ENCODE results near the gene OBSL1. TPM values are rescaled to one million over a fixed set of nuclear protein-coding genes. Genes with fewer than 3 reads are reported as not detected.

Gene OBSL1
- total RNA-seq, 4 donors from 2014 or later, result 53.2 to 146 (median 113) TPM

DNA sequence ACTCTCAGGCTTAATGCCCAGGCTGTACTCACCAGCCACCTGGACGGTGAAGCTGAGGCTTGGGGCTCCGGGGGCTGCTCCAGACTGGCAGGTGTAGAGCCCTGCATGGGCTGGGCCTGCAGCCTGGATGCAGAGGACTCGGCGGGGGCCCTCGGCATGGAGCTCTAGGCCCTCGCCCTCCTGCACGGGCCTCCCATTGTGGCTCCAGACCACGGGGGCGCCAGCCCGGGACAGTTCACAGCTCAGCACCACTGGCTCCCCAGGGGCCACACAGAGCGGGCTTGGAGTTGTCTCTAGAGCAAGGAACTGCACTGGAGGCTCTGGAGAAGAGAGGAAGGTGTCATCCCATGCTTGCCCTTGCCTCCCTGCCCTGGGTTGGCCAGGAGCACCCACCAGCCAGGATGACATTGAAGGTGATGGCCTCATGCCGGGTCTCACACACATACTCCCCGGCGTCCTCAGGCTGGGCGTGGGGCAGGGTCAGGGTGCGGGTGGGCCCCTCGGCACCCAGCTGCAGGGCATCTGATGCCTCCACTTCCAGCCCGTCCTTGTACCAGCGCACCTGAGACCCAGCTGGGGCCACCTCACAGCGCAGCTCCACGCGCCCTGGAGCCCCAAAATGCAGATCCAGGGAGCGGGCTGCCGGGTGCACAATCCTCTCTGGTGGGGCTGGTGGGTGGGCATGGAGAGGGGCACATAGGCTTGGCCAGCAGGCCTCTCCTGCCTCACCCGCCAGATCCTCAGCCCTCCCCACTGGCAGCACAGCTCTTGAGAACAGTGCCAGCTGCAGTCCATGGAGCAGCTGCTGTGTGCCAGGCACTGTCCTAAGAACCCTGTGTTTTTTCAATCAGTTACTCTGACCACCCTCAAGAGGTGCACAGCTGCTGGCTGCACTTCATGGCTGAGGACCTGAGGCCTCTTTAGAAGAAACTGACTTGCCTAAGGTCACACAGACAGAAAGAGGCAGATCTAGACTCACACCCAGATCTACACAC lies 13.3 kb downstream of the OBSL1 start:
- TF ChIP-seq POLR2A (IDR thresholded peaks at IDR 0.05), result no peak
- TF ChIP-seq, protein P1, sequence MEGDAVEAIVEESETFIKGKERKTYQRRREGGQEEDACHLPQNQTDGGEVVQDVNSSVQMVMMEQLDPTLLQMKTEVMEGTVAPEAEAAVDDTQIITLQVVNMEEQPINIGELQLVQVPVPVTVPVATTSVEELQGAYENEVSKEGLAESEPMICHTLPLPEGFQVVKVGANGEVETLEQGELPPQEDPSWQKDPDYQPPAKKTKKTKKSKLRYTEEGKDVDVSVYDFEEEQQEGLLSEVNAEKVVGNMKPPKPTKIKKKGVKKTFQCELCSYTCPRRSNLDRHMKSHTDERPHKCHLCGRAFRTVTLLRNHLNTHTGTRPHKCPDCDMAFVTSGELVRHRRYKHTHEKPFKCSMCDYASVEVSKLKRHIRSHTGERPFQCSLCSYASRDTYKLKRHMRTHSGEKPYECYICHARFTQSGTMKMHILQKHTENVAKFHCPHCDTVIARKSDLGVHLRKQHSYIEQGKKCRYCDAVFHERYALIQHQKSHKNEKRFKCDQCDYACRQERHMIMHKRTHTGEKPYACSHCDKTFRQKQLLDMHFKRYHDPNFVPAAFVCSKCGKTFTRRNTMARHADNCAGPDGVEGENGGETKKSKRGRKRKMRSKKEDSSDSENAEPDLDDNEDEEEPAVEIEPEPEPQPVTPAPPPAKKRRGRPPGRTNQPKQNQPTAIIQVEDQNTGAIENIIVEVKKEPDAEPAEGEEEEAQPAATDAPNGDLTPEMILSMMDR (IDR thresholded peaks at IDR 0.05), result no peak
- H3K27me3 ChIP-seq, result no peaks in the 10 kb centered on the region
- no peaks in the 10 kb centered on the region for H3K36me3 ChIP-seq
- intact Hi-C loops (cut with DNase I; ENCODE audit: low total_unique reads), result no loop called here
- no peak overlapping the region for H3K4me3 ChIP-seq
- no peak for DNase-seq
- peaks cover under 1 to 1% of the 10 kb centered on the region in 2 donors for H3K4me1 ChIP-seq
- H3K9me3 ChIP-seq, result no peaks in the 10 kb centered on the region
- no peak overlapping the region for H3K27ac ChIP-seq

DNA sequence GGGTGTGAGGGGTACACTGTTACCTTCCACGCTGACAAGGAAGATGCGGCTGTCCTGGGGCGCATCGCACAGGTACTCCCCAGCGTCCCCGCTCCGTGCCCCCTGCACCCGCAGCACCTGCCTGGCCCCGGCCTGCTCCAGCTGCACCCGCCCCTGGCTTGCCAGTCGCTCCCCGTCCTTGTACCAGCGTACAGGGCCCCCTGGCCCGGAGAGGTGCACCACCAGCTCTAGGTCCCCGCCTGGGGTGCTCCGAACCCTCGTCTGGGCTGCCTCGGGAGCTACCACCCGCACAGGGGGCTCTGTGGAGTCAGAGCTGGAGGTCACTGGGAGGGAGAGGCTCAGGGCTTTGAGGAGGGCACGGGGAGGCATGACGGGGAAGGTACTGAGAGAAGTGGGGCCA lies 14.0 kb downstream of the OBSL1 start:
- intact Hi-C loops (cut with DNase I; ENCODE audit: low total_unique reads), result no loop called here
- Histone ChIP-seq H3K4me1 (peaks cover 3 to 5% of the 10 kb centered on the region in 2 donors), H3K36me3 (no peaks in the 10 kb centered on the region), H3K27ac (no peak overlapping the region), H3K4me3 (no peak overlapping the region), H3K27me3 (no peaks in the 10 kb centered on the region), H3K9me3 (no peaks in the 10 kb centered on the region)
- TF ChIP-seq, protein P1 (IDR thresholded peaks at IDR 0.05), result no peak
- no peak for TF ChIP-seq POLR2A (IDR thresholded peaks at IDR 0.05)
- no peak for DNase-seq

DNA sequence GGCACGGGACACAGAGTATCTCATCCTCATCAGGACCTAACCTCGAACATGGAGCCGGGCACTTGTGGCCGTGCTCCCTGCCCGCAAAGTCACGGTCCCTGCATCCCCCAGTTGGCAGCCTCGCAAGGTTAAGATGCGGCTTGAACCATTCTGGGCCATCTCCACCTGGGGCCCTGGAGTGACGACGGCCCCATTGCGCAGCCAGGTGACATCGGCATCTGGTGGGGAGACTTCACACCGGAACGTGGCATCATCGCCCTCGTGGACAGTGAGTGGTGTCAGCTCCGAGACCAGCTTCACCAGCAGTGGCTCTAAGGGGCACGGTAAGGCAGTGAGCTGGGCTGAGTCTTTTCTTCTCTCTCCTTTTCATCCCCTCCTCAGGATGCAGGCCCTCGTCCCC lies 14.9 kb downstream of the OBSL1 start:
- H3K36me3 ChIP-seq, result no peaks in the 10 kb centered on the region
- no peak for DNase-seq

DNA sequence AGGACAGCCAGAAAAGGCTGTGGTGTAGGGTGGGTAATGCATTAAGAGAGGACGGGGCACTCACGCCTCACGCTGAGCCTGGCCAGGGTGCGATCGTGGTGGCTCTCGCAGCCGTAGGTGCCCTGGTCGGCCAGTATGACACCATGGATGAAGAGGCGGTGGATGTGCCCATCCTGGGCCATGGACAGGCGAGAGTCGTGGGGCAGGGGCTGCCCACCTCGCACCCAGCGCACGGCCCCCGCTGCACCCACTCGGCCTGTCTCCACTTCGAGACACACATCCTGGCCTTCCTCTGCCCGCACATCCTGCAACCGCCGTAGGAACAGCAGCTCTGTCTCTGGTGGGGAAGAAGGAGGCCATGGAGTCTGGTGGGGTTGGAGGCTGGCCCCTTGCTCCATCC lies 15.4 kb downstream of the OBSL1 start:
- Histone ChIP-seq H3K36me3 (no peaks in the 10 kb centered on the region), H3K27me3 (no peaks in the 10 kb centered on the region), H3K4me1 (peaks cover 3 to 17% of the 10 kb centered on the region in 2 donors), H3K9me3 (no peaks in the 10 kb centered on the region), H3K27ac (no peak overlapping the region), H3K4me3 (no peak overlapping the region)
- DNase-seq, result no peak
- no peak for TF ChIP-seq POLR2A (IDR thresholded peaks at IDR 0.05)
- intact Hi-C loops (cut with DNase I; ENCODE audit: low total_unique reads), result no loop called here

More for the DNA sequence above, 14.9 kb downstream of the OBSL1 start:
- H3K27ac ChIP-seq, result no peak overlapping the region
- TF ChIP-seq, protein P1 (IDR thresholded peaks at IDR 0.05), result no peak
- TF ChIP-seq POLR2A (IDR thresholded peaks at IDR 0.05), result no peak
- no peaks in the 10 kb centered on the region for H3K9me3 ChIP-seq
- peaks cover 3 to 13% of the 10 kb centered on the region in 2 donors for H3K4me1 ChIP-seq
- no peak overlapping the region for H3K4me3 ChIP-seq
- intact Hi-C loops (cut with DNase I; ENCODE audit: low total_unique reads), result no loop called here
- no peaks in the 10 kb centered on the region for H3K27me3 ChIP-seq

DNA sequence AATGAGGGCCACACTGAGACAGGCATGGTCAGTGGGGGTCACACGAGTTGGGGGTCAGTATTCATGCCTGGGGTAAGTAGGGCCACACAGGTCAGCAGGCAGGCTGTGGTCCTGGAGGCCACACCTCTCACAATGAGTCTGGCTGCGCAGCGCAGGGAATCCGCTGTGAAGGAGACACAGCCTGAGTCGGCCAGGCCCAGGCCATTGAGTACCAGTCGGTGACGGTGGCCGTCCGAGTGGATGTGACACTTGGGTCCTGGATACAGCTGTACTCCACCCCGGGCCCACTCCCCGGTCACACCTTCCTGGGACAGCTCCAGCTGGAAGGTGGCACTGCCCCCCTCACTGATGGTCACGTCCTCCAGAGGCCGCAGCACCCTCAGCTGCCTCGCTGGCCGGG lies 17.0 kb downstream of the OBSL1 start:
- no peaks in the 10 kb centered on the region for H3K36me3 ChIP-seq

DNA sequence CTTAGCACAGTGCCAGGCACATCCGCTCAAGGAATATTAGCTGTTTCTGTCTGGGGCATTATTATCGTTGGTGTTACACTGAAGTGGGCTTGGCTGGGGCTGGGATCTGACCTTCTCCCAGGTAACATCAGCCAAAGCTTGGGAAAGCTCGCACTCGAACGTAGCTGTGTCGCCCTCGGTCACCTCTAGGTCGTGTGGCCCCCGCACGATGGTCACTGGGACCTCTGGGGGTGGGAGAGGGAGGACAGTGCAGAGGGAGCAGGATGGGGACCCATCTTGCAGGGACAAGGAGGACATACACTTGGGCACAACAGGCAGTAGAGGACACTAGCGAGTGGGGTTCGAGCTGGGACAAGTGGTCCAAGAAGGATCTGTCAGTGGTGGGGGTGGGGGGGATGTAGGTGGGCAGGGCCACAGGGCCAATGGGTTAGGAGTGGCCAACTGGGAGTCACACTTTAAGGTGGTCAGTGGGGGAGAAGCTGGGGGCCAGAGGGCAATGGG lies 17.8 kb downstream of the OBSL1 start:
- H3K27ac ChIP-seq, result no peak overlapping the region
- intact Hi-C loops (cut with DNase I; ENCODE audit: low total_unique reads), result no loop called here

More for the DNA sequence above, 17.0 kb downstream of the OBSL1 start:
- Histone ChIP-seq H3K9me3 (no peaks in the 10 kb centered on the region), H3K4me1 (peaks cover 3 to 17% of the 10 kb centered on the region in 2 donors), H3K27ac (no peak overlapping the region), H3K4me3 (no peak overlapping the region), H3K27me3 (no peaks in the 10 kb centered on the region)
- intact Hi-C loops (cut with DNase I; ENCODE audit: low total_unique reads), result no loop called here
- no peak for TF ChIP-seq POLR2A (IDR thresholded peaks at IDR 0.05)
- no peak for DNase-seq

More for the DNA sequence above, 17.8 kb downstream of the OBSL1 start:
- TF ChIP-seq, protein P1 (IDR thresholded peaks at IDR 0.05), result no peak
- TF ChIP-seq POLR2A (IDR thresholded peaks at IDR 0.05), result no peak
- Histone ChIP-seq H3K27me3 (no peaks in the 10 kb centered on the region), H3K4me1 (peaks cover 3 to 17% of the 10 kb centered on the region in 2 donors), H3K36me3 (no peaks in the 10 kb centered on the region), H3K4me3 (no peak overlapping the region), H3K9me3 (no peaks in the 10 kb centered on the region)
- DNase-seq, result no peak
